Endothelial cell of coronary artery (primary cell): ENCODE data around the gene C1GALT1C1L. TPM values are rescaled to one million over a fixed set of nuclear protein-coding genes. Genes with fewer than 3 reads are reported as not detected.

Source experiments
- total RNA-seq: library from RNA; depleted of rRNA; stranded (reverse); fragments of >200 nt; gene quantifications from 2 replicates; pipeline ENCODE4 v1.2.3, GENCODE V29; 2014

The C1GALT1C1L gene
- total RNA-seq = 0.09 TPM in 2 replicates

GRCh38 chr2:43676322-43677050, at the start of gene C1GALT1C1L:
Gene C1GALT1C1L (minus strand): TSS chr2:43676429. CDS start chr2:43676322, 107 bp downstream.

GRCh38 chr2:43637030-43637803, 39.0 kb downstream of the C1GALT1C1L start, which contains the start of gene PLEKHH2:
Gene PLEKHH2 (plus strand): TSS chr2:43637260. CDS start chr2:43644674, 7,414 bp downstream.

Other genes with a start within 250 kb of the C1GALT1C1L start
- 24.3 and 32.8 TPM in 2 replicates for gene THADA, start 80.4 kb downstream of the C1GALT1C1L start, total RNA-seq
- gene PLEKHH2, start 39.2 kb downstream of the C1GALT1C1L start, total RNA-seq = 0.09 and 0.28 TPM in 2 replicates
- 9.6 and 10.9 TPM in 2 replicates for gene DYNC2LI1, start 97.6 kb upstream of the C1GALT1C1L start, total RNA-seq
- not detected in 2 replicates for gene ABCG5, start 162.4 kb upstream of the C1GALT1C1L start, total RNA-seq
- gene ABCG8, start 162.5 kb upstream of the C1GALT1C1L start, total RNA-seq = not detected in 2 replicates